SU-DHL-6 (cell line): ENCODE results near the gene INA.

ENCODE experiments used
- H2AFZ ChIP-seq: fragments of 200-600 bp; sonication (generic); 2 replicates; pipeline ENCODE4 v1.6.1; 2014; ENCODE audit warnings: low read depth, mild to moderate bottlenecking, moderate library complexity, mixed read lengths, antibody characterized with exemption, low read length; ENCODE audit not compliant: severe bottlenecking
- H3F3A ChIP-seq: fragments of 200-600 bp; shearing (Covaris generic); 2 replicates; pipeline ENCODE4 v1.6.0; 2016; ENCODE audit warnings: antibody characterized with exemption, mild to moderate bottlenecking; ENCODE audit not compliant: insufficient read depth
- H3K27ac ChIP-seq: fragments of 200-600 bp; sonication (generic); 2 replicates; pipeline ENCODE4 v1.5.1; 2016; ENCODE audit warnings: low read depth, mild to moderate bottlenecking, low read length, moderate library complexity, mixed read lengths
- H3K27me3 ChIP-seq: fragments of 200-600 bp; sonication (generic), shearing (Covaris generic); 2 replicates; pipeline ENCODE4 v1.6.0; 2014; ENCODE audit warnings: mild to moderate bottlenecking, low read length
- H3K36me3 ChIP-seq: fragments of 200-600 bp; sonication (generic); 2 replicates; pipeline ENCODE4 v1.6.1; 2014; ENCODE audit warnings: mild to moderate bottlenecking, low read length, mixed read lengths
- H3K4me2 ChIP-seq: fragments of 300-600, 200-600 bp; shearing (Covaris generic), sonication (generic); 2 replicates; pipeline ENCODE4 v1.6.0; 2014; ENCODE audit warnings: low read length, low read depth, mild to moderate bottlenecking; ENCODE audit not compliant: poor library complexity, severe bottlenecking
- H3K4me3 ChIP-seq: fragments of 200-600 bp; sonication (generic); 2 replicates; pipeline ENCODE4 v1.5.1; 2014; ENCODE audit warnings: antibody characterized with exemption, low read length, mild to moderate bottlenecking, mixed read lengths; ENCODE audit not compliant: insufficient read depth, poor library complexity, severe bottlenecking
- H3K79me2 ChIP-seq: fragments of 200-600 bp; sonication (generic); 2 replicates; pipeline ENCODE4 v1.6.1; 2014; ENCODE audit warnings: mild to moderate bottlenecking, low read length, moderate library complexity; ENCODE audit not compliant: insufficient read depth
- H3K9ac ChIP-seq: fragments of 200-600 bp; sonication (generic); 2 replicates; pipeline ENCODE4 v1.7.0; 2014; ENCODE audit warnings: mild to moderate bottlenecking, low read length
- H3K9me2 ChIP-seq: fragments of 200-600 bp; sonication (generic); replicated peaks from 2 replicates; pipeline ENCODE4 v1.6.1; 2014; ENCODE audit warnings: low read length; ENCODE audit not compliant: insufficient read depth
- H3K9me3 ChIP-seq: fragments of 200-600 bp; sonication (generic); 2 replicates; pipeline ENCODE4 v1.6.1; 2014; ENCODE audit warnings: low read length, mixed read lengths; ENCODE audit not compliant: insufficient read depth
- H4K20me1 ChIP-seq: fragments of 200-600 bp; sonication (generic); 2 replicates; pipeline ENCODE4 v1.6.1; 2014; ENCODE audit warnings: low read depth, mild to moderate bottlenecking, antibody characterized with exemption, low read length, moderate library complexity, mixed read lengths
- EZH2phosphoT487 ChIP-seq: fragments of 200-600 bp; sonication (generic), shearing (Covaris generic); conservative IDR thresholded peaks from 2 replicates; pipeline ENCODE4 v1.6.1; 2018; ENCODE audit warnings: mild to moderate bottlenecking, antibody characterized with exemption, low read length, moderate library complexity, mixed read lengths
- TF ChIP-seq, protein P1 (sequence below): fragments of 200-600 bp; sonication (generic); IDR thresholded peaks from one replicate; pipeline ENCODE4 v1.5.1; 2017; ENCODE audit warnings: antibody characterized with exemption, mild to moderate bottlenecking, low read length, moderate library complexity; ENCODE audit not compliant: insufficient read depth, poor library complexity, severe bottlenecking

INA gene

DNA sequence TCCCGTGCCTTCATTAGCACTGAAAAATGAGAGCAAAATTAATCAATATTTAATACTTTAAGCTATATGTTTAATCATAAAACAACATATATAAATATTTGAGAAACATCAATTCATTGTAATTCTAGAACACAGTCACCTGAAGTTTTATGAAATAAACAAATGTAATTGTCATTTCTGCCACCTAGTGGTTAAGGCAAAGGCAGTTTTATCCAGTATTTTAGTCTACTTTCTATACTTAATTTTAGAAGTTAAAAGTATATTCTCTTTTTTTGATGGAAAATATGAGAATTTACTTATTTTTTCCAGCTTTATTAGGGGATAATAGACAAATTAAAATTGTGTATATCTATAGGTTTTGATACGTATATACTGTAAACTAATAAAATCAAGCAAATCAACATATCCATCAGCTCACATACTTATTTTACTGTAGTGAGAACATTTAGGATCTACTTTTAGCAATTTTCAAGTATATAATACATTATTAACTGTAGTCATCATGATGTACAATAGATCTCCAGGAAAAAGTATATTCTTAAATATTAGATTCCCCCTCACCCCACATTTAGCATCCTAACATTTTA, 57.1 kb downstream of the INA start:
- H3K27me3 ChIP-seq, result no peaks in the 10 kb centered on the region
- peaks cover 19% of the 10 kb centered on the region for H3K36me3 ChIP-seq
- H3K27ac ChIP-seq, result no peak overlapping the region; the same call in 1 of the 2 replicates

DNA sequence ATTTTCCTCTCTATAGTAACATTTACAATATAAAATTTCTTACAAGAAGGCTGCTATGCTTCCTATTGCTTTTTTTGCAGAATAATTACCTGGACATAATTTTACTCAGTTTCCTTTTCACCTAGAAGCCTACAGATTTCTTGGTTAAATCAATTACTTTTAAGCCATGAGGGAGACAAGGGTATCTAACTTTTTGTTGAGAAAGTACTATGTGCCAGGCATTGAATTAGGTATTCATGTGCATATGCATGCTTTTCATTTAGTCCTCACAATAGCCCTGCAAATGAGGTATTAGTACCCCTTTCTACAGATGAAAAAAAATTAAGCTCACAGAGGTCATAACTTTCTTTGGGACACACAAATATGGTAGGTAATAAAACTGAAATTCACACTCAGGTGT, 57.6 kb downstream of the INA start:
- Histone ChIP-seq H3K4me2 (no peak overlapping the region), H3F3A (peaks cover 18% of the 10 kb centered on the region; the same call in 1 of the 2 replicates), H3K27ac (no peak overlapping the region; the same call in 1 of the 2 replicates), H4K20me1 (no peaks in the 10 kb centered on the region), H3K27me3 (no peaks in the 10 kb centered on the region), H3K79me2 (no peaks in the 10 kb centered on the region), H3K4me3 (no peak overlapping the region), H3K9me2 (no peaks in the 10 kb centered on the region), H3K9me3 (no peaks in the 10 kb centered on the region), H2AFZ (no peak overlapping the region), H3K36me3 (peaks cover 19% of the 10 kb centered on the region), H3K9ac (no peak overlapping the region)
- TF ChIP-seq EZH2phosphoT487, result no peak
- TF ChIP-seq, protein P1, sequence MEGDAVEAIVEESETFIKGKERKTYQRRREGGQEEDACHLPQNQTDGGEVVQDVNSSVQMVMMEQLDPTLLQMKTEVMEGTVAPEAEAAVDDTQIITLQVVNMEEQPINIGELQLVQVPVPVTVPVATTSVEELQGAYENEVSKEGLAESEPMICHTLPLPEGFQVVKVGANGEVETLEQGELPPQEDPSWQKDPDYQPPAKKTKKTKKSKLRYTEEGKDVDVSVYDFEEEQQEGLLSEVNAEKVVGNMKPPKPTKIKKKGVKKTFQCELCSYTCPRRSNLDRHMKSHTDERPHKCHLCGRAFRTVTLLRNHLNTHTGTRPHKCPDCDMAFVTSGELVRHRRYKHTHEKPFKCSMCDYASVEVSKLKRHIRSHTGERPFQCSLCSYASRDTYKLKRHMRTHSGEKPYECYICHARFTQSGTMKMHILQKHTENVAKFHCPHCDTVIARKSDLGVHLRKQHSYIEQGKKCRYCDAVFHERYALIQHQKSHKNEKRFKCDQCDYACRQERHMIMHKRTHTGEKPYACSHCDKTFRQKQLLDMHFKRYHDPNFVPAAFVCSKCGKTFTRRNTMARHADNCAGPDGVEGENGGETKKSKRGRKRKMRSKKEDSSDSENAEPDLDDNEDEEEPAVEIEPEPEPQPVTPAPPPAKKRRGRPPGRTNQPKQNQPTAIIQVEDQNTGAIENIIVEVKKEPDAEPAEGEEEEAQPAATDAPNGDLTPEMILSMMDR, result no peak

More for the DNA sequence above, 57.1 kb downstream of the INA start:
- Histone ChIP-seq H3K9ac (no peak overlapping the region), H3K9me2 (no peaks in the 10 kb centered on the region), H3K79me2 (no peaks in the 10 kb centered on the region), H3K4me2 (no peak overlapping the region), H3K4me3 (no peak overlapping the region), H2AFZ (no peak overlapping the region), H3F3A (peaks cover 18% of the 10 kb centered on the region; the same call in 1 of the 2 replicates), H4K20me1 (no peaks in the 10 kb centered on the region), H3K9me3 (no peaks in the 10 kb centered on the region)
- TF ChIP-seq, protein P1, result peak; percentile 83
- TF ChIP-seq EZH2phosphoT487, result no peak

DNA sequence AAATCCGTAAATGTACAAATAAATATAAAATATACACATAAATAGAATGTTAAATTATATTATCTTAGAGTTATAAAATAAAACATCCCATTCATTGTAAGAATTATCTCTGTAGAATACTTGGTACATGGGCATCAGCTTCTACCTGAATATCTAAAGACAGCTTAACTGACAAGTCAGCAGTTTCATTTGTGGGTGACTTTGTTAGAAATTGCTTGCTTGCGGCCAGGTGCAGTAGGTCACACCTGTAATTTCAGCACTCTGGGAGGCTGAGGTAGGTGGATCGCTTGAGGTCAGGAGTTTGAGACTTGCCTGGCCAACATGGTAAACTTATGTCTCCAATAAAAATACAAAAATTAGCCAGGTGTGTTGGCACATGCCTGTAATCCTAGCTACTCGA, 59.4 kb downstream of the INA start:
- Histone ChIP-seq H3K27me3 (no peaks in the 10 kb centered on the region), H3K36me3 (peaks cover 16% of the 10 kb centered on the region), H3K79me2 (no peaks in the 10 kb centered on the region), H3F3A (peaks cover 18% of the 10 kb centered on the region; the same call in 1 of the 2 replicates), H2AFZ (no peak overlapping the region), H3K9me2 (no peaks in the 10 kb centered on the region), H3K4me3 (no peak overlapping the region), H3K9ac (no peak overlapping the region), H3K27ac (no peak overlapping the region), H3K9me3 (no peaks in the 10 kb centered on the region), H3K4me2 (no peak overlapping the region), H4K20me1 (no peaks in the 10 kb centered on the region)
- TF ChIP-seq EZH2phosphoT487, result no peak
- TF ChIP-seq, protein P1, result no peak
